NB4 (cell line): ENCODE measurements around the gene ISG15.

Experiments used
- MYC ChIP-seq: IDR thresholded peaks from 2 replicates; pipeline ENCODE4 v1.6.1; 2011; ENCODE audit warnings: low read depth, low read length
- POLR2A ChIP-seq: IDR thresholded peaks from 2 replicates; pipeline ENCODE4 v1.6.1; 2011; ENCODE audit warnings: mild to moderate bottlenecking; ENCODE audit not compliant: insufficient read length; ENCODE audit errors: extremely low read depth
- TF ChIP-seq, protein P1 (sequence below): IDR thresholded peaks from one replicate; pipeline ENCODE4 v1.5.1; 2012; ENCODE audit warnings: low read depth, low read length
- TF ChIP-seq, protein P2 (sequence below): IDR thresholded peaks from 2 replicates; pipeline ENCODE4 v1.6.1; 2011; ENCODE audit warnings: low read depth, low read length

DNA sequence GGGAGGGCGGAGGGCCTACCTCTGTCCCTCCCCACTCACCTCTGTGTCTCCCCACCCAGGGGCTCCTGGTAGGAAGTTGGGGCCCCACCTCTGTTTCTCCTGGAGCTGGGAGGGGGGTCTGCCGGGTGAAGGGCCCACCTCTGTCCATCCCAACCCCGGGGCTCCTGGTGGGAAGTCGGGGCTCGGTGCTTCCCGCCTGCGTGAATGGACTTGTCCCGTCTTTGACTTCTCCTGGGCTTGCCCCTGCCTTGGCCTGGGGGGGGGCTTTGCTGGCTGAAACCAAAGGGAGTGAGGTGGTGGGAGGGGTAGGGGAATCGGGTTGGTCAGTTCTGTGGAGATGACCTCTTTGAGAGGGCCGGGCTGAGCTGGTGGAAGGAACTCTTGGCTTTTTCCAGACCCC, 12.4 kb downstream of the ISG15 start:
- TF ChIP-seq POLR2A = no peak
- TF ChIP-seq, protein P1, sequence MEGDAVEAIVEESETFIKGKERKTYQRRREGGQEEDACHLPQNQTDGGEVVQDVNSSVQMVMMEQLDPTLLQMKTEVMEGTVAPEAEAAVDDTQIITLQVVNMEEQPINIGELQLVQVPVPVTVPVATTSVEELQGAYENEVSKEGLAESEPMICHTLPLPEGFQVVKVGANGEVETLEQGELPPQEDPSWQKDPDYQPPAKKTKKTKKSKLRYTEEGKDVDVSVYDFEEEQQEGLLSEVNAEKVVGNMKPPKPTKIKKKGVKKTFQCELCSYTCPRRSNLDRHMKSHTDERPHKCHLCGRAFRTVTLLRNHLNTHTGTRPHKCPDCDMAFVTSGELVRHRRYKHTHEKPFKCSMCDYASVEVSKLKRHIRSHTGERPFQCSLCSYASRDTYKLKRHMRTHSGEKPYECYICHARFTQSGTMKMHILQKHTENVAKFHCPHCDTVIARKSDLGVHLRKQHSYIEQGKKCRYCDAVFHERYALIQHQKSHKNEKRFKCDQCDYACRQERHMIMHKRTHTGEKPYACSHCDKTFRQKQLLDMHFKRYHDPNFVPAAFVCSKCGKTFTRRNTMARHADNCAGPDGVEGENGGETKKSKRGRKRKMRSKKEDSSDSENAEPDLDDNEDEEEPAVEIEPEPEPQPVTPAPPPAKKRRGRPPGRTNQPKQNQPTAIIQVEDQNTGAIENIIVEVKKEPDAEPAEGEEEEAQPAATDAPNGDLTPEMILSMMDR = no peak
- TF ChIP-seq, protein P2, sequence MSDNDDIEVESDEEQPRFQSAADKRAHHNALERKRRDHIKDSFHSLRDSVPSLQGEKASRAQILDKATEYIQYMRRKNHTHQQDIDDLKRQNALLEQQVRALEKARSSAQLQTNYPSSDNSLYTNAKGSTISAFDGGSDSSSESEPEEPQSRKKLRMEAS = no peak
- no peak for TF ChIP-seq MYC
